AG04449 (cell line): Measurements from ENCODE around the gene PYGO2.

Source experiments
- CTCF ChIA-PET: fragments of 350-600 bp; formaldehyde crosslinking; extraction: SDS; loops from one replicate; lab custom pipeline; 2021; ENCODE audit warnings: antibody characterized with exemption; lab: Yijun Ruan, JAX
- POLR2A ChIA-PET: fragments of 400-600, 350-600 bp; formaldehyde crosslinking; extraction: SDS; loops from one replicate; lab custom pipeline; 2020; ENCODE audit warnings: antibody characterized with exemption, inconsistent platforms; lab: Yijun Ruan, JAX
- DNase-seq: peaks from one replicate; pipeline ENCODE4 v3.0.0-alpha.2; 2010; ENCODE audit warnings: low read depth, low spot score
- H3K4me3 ChIP-seq: 2 replicates; pipeline ENCODE4 v1.5.1; 2011; ENCODE audit warnings: low read depth, mild to moderate bottlenecking, control low read depth, low read length
- TF ChIP-seq, protein P1 (sequence below): IDR thresholded peaks from one replicate; pipeline ENCODE4 v1.5.1; 2011; ENCODE audit warnings: mild to moderate bottlenecking, moderate library complexity, low read length, control low read depth, inconsistent platforms; ENCODE audit not compliant: insufficient read depth; ENCODE audit errors: missing control alignments

The PYGO2 gene

DNA sequence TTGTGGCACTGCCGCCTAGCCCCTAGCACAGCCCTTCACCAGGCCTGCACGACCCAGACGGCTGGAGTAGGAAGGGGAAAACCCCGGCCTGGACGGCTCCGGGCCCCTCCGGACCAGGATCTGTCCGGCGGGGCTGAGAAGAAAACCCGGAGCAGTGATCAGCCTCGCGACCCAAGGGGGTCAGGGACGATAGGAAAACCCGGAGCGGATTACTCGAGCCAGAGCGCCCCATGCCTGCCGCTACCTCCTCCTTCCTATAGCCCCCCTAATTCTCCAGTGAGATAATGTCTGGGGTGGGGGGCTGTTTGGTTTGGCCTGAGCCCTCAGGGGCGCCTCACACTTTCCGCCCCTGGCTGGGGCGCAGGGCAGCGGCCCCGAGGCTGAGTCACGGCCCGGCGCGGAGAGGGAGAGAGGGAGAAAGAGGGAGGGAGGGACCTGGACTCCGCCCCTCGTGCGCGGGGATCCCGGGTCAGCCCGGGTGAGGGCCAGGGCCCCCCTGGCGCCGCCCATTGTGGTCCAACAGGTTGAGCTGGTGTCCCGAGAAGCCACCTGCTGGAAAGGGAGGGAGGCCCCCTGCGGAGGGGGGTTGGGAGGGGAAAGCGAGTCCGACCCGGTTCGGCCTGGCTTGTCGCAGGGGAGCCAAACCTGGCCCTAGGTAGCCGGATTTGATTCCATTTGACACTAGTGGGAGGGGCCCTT lies 39.3 kb upstream of the PYGO2 start:
- peak; percentile 26 for DNase-seq
- TF ChIP-seq, protein P1, sequence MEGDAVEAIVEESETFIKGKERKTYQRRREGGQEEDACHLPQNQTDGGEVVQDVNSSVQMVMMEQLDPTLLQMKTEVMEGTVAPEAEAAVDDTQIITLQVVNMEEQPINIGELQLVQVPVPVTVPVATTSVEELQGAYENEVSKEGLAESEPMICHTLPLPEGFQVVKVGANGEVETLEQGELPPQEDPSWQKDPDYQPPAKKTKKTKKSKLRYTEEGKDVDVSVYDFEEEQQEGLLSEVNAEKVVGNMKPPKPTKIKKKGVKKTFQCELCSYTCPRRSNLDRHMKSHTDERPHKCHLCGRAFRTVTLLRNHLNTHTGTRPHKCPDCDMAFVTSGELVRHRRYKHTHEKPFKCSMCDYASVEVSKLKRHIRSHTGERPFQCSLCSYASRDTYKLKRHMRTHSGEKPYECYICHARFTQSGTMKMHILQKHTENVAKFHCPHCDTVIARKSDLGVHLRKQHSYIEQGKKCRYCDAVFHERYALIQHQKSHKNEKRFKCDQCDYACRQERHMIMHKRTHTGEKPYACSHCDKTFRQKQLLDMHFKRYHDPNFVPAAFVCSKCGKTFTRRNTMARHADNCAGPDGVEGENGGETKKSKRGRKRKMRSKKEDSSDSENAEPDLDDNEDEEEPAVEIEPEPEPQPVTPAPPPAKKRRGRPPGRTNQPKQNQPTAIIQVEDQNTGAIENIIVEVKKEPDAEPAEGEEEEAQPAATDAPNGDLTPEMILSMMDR: no peak
- CTCF ChIA-PET: interaction anchor here (0.6 to 17.2 kb wide), 16 partner anchors 11 to 520 kb away, joined by 3 to 244 read pairs (median 4); partner anchors contain the start of genes CKS1B, FLAD1, KRTCAP2 and PBXIP1
- H3K4me3 ChIP-seq: peak overlapping the region; percentile 72
- POLR2A ChIA-PET: interaction anchor here (0.9 to 1.9 kb wide), 3 partner anchors 16 to 65 kb away, joined by 3 to 7 read pairs (median 3); partner anchors contain the start of genes PMVK and SHC1

DNA sequence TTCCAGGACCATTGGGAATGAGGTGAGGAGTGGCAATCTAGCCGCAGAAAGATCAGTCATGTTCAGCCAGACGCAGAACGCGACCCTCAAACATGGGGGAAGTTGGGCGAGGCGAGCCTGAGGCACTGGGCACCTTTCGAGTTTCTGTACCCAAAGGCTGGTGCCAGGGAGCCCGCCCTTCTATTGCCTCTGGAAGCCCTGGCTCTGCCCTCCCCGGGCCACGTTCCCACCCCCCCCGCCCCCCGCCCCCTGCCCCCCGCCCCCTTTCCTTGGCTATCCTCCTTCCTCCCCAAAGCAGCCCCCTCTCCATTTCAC lies 38.8 kb upstream of the PYGO2 start:
- CTCF ChIA-PET: interaction anchor here (0.7 to 17.2 kb wide), 13 partner anchors 10 to 520 kb away, joined by 3 to 244 read pairs (median 12); partner anchors contain the start of genes CKS1B, FLAD1, PBXIP1 and PYGO2
- TF ChIP-seq, protein P1: no peak
- POLR2A ChIA-PET: interaction anchor here (0.8 to 1.7 kb wide), 3 partner anchors 21 to 64 kb away, joined by 3 to 4 read pairs (median 3); partner anchors contain the start of genes PMVK and PYGO2
- DNase-seq: no peak
- H3K4me3 ChIP-seq: peak overlapping the region; percentile 72

DNA sequence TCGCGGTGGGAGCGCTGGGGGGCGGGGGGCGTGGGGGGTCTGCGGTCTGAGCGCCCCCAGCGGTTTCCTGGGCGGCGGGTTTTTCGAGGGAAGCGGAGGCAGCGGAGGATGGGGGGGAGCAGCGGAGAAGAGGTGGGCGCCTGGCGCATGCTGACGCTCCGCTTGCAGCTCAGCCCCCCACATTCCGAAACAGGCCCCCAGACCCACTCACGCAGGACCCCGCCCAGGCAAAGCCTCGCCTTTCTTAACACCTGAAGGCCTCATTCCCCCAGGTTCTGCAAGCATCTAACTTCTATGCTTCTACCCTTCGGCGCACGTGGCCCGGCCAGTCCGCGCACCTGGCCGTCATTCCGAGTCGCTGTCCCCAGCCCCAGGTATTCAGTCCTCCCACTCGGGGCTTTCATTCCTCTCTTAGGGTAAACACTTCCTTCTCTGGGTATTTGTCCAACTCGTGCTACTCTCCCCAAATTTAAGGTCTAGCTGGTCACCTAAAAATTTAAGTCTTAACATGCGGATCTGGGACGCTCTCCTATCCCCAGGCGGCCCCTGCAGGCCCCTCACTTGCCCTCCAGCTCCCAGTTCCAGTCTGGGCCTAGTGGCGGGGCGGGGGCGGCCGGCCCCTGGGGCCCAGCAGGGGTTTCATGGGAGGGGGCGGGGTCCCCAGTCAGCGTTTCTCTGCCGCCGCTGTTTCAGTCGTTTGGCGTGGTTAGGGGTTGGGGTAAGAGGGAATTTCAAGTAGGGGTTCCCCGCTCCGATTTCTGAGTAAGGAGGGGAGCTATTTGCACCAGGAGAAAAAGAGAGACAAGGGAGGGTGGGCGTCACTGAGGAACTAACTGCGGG lies 38.2 kb upstream of the PYGO2 start:
- H3K4me3 ChIP-seq: peak overlapping the region; percentile 72
- ChIA-PET POLR2A (interaction anchor here (0.8 to 1.7 kb wide), 5 partner anchors 20 to 63 kb away, joined by 3 to 9 read pairs (median 4); partner anchors contain the start of genes PBXIP1, PMVK, PYGO2 and SHC1), CTCF (interaction anchor here (0.6 to 17.2 kb wide), 30 partner anchors 8 to 519 kb away, joined by 3 to 244 read pairs (median 4); partner anchors contain the start of genes CKS1B, DCST1, DCST2 and FLAD1)
- DNase-seq: no peak
- TF ChIP-seq, protein P1: no peak

DNA sequence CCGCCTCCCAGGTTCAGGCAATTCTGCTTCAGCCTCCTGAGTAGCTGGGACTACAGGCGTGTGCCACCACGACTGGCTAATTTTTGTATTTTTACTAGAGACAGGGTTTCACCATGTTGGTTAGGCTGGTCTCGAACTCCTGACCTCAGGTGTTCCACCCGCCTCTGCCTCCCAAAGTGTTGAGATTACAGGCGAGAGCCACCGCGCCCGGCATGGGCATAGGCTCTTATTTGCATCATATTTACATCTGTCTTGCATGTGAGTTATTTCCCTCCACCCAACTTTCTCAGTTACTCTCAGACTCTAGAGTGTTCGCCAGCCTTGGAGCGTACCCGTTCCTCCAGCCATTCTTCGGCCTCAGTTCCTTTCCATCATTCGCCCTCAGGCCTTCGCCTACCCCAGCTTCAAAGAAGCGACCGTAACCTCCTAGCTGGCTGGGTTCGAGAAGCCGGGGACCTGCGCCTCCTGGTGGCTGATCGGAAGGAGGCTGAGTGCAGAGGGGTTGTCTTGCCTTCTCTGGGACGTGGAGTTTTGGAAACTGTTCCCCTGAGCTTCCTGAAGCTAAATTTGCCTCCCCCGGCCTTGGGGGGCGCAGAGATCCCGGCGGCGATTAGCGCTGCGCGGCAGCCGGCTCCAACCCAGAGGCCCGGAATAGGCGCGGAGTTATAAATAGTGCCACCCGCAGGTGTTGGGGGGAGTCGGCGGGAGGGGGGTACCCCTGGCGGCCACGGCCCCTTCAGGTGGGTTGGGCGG lies 37.4 kb upstream of the PYGO2 start:
- ChIA-PET POLR2A (interaction anchor here (1.0 to 1.7 kb wide), 3 partner anchors 28 to 43 kb away, joined by 4 to 9 read pairs (median 6); partner anchors contain the start of genes PBXIP1, PYGO2 and SHC1), CTCF (interaction anchor here (0.6 to 17.2 kb wide), 29 partner anchors 9 to 518 kb away, joined by 3 to 244 read pairs (median 4); partner anchors contain the start of genes CKS1B, DCST1, DCST2 and FLAD1)
- DNase-seq: no peak

DNA sequence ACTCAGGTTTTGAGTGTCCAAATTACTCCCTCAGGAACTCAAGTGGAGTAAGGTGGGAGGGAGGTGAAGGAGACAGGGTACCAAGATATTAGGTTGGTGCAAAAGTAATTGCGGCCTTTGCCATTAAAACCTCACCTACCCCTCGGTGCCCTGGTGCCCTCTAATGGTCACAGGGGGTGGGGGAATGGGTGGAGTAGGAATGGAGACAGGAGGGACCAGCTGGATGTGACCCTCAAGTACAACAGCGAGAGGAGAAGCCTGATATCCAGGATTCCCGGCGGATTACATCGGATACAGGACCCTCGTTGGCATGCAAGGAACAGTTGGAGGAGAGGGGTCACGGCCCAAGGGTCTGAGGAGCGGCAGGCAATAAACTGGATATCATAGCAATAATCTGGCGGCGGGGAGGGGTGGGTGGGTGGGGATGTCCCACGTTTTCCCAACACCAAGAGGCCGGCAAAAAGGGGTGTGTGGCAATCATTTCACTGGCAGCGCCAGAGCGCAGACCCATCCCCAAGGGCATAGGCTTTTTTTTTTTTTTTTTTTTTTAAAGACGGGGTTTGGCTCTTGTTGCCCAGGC lies 36.7 kb upstream of the PYGO2 start:
- TF ChIP-seq, protein P1: no peak
- ChIA-PET CTCF (interaction anchor here (0.8 to 17.2 kb wide), 21 partner anchors 8 to 438 kb away, joined by 3 to 244 read pairs (median 9); partner anchors contain the start of genes CKS1B, DCST1, DCST2 and FLAD1), POLR2A (interaction anchor here (1.0 to 1.7 kb wide), 3 partner anchors 27 to 43 kb away, joined by 4 to 9 read pairs (median 6); partner anchors contain the start of genes PBXIP1, PYGO2 and SHC1)
- no peak overlapping the region for H3K4me3 ChIP-seq
- no peak for DNase-seq

More for the DNA sequence above, 37.4 kb upstream of the PYGO2 start:
- TF ChIP-seq, protein P1: peak; percentile 89
- peak overlapping the region; percentile 72 for H3K4me3 ChIP-seq
